WTC11 (cell line): ENCODE results near the gene PREB. TPM values are rescaled to one million over a fixed set of nuclear protein-coding genes. Genes with fewer than 3 reads are reported as not detected.

Experiments
- CREM ChIP-seq: sonication (generic); formaldehyde crosslinking; IDR thresholded peaks from 2 replicates; pipeline ENCODE4 v1.8.1; 2022; ENCODE audit warnings: mild to moderate bottlenecking, missing genetic modification reagents, moderate library complexity
- EMX1 ChIP-seq: fragments of 250-450 bp; sonication (Bioruptor Pico); IDR thresholded peaks from 2 replicates; pipeline ENCODE4 v1.8.0; 2021; ENCODE audit warnings: mild to moderate bottlenecking
- FOXJ3 ChIP-seq: sonication (generic); formaldehyde crosslinking; IDR thresholded peaks from 2 replicates; pipeline ENCODE4 v1.9.0; 2021; ENCODE audit warnings: missing genetic modification reagents, mild to moderate bottlenecking, borderline replicate concordance
- GABPB1 ChIP-seq: sonication (generic); formaldehyde crosslinking; IDR thresholded peaks from 2 replicates; pipeline ENCODE4 v1.8.1; 2023; ENCODE audit warnings: mild to moderate bottlenecking, missing genetic modification reagents
- HMGA2 ChIP-seq: fragments of 250-450 bp; sonication (Bioruptor Pico); IDR thresholded peaks from 2 replicates; pipeline ENCODE4 v1.4.0; 2021; ENCODE audit warnings: mild to moderate bottlenecking, moderate library complexity
- IRF2 ChIP-seq: sonication (generic); formaldehyde crosslinking; IDR thresholded peaks from 2 replicates; pipeline ENCODE4 v1.8.0; 2022; ENCODE audit warnings: low read depth, missing genetic modification reagents, borderline replicate concordance
- KAT7 ChIP-seq: sonication (generic); formaldehyde crosslinking; IDR thresholded peaks from 2 replicates; pipeline ENCODE4 v1.8.1; 2023; ENCODE audit warnings: missing genetic modification reagents, mild to moderate bottlenecking, borderline replicate concordance
- MXD4 ChIP-seq: fragments of 250-450 bp; sonication (Bioruptor Pico); IDR thresholded peaks from 2 replicates; pipeline ENCODE4 v1.8.0; 2021; ENCODE audit warnings: mild to moderate bottlenecking, moderate library complexity, borderline replicate concordance
- MYBL2 ChIP-seq: sonication (generic); formaldehyde crosslinking; IDR thresholded peaks from 2 replicates; pipeline ENCODE4 v1.8.1; 2023; ENCODE audit warnings: mild to moderate bottlenecking, moderate library complexity, missing genetic modification reagents
- NFE2L1 ChIP-seq: sonication (generic); formaldehyde crosslinking; IDR thresholded peaks from 2 replicates; pipeline ENCODE4 v1.8.1; 2023; ENCODE audit warnings: missing genetic modification reagents
- NR3C1 ChIP-seq: sonication (generic); formaldehyde crosslinking; conservative IDR thresholded peaks from 2 replicates; pipeline ENCODE4 v1.8.1; 2023; ENCODE audit warnings: low read depth, mild to moderate bottlenecking, missing genetic modification reagents
- PRRX2 ChIP-seq: fragments of 250-450 bp; sonication (Bioruptor Pico); IDR thresholded peaks from 2 replicates; pipeline ENCODE4 v1.8.0; 2021; ENCODE audit warnings: mild to moderate bottlenecking
- RORB ChIP-seq: fragments of 250-450 bp; sonication (Bioruptor Pico); IDR thresholded peaks from 2 replicates; pipeline ENCODE4 v1.9.0; 2021; ENCODE audit warnings: mild to moderate bottlenecking
- SOX15 ChIP-seq: fragments of 250-450 bp; sonication (Bioruptor Pico); IDR thresholded peaks from 2 replicates; pipeline ENCODE4 v1.9.0; 2021; ENCODE audit warnings: mild to moderate bottlenecking
- SP1 ChIP-seq: sonication (generic); formaldehyde crosslinking; conservative IDR thresholded peaks from 2 replicates; pipeline ENCODE4 v1.8.1; 2022; ENCODE audit warnings: missing genetic modification reagents
- TCF7 ChIP-seq: sonication (generic); formaldehyde crosslinking; IDR thresholded peaks from 2 replicates; pipeline ENCODE4 v1.8.0; 2022; ENCODE audit warnings: mild to moderate bottlenecking, low read depth, missing genetic modification reagents, moderate library complexity
- TEAD4 ChIP-seq: sonication (generic); formaldehyde crosslinking; IDR thresholded peaks from 2 replicates; pipeline ENCODE4 v1.8.0; 2022; ENCODE audit warnings: mild to moderate bottlenecking, missing genetic modification reagents
- ZNF121 ChIP-seq: sonication (generic); formaldehyde crosslinking; IDR thresholded peaks from 2 replicates; pipeline ENCODE4 v1.8.0; 2023; ENCODE audit warnings: missing genetic modification reagents
- ZNF219 ChIP-seq: sonication (generic); formaldehyde crosslinking; IDR thresholded peaks from 2 replicates; pipeline ENCODE4 v1.8.0; 2023; ENCODE audit warnings: missing genetic modification reagents, mild to moderate bottlenecking, borderline replicate concordance
- ZNF232 ChIP-seq: sonication (generic); formaldehyde crosslinking; IDR thresholded peaks from 2 replicates; pipeline ENCODE4 v1.8.0; 2022; ENCODE audit warnings: mild to moderate bottlenecking, missing genetic modification reagents
- ZNF317 ChIP-seq: sonication (generic); formaldehyde crosslinking; IDR thresholded peaks from 2 replicates; pipeline ENCODE4 v1.8.1; 2023; ENCODE audit warnings: low read depth, mild to moderate bottlenecking, moderate library complexity, missing genetic modification reagents, borderline replicate concordance
- ZNF416 ChIP-seq: fragments of 250-450 bp; sonication (Bioruptor Pico); IDR thresholded peaks from 2 replicates; pipeline ENCODE4 v1.9.0; 2021; ENCODE audit warnings: mild to moderate bottlenecking, inconsistent platforms
- ZNF423 ChIP-seq: fragments of 250-450 bp; sonication (Bioruptor Pico); IDR thresholded peaks from 2 replicates; pipeline ENCODE4 v2.1.2; 2022; ENCODE audit warnings: mild to moderate bottlenecking, moderate library complexity
- ZNF671 ChIP-seq: fragments of 250-450 bp; sonication (Bioruptor Pico); IDR thresholded peaks from 2 replicates; pipeline ENCODE4 v1.8.0; 2021; ENCODE audit warnings: mild to moderate bottlenecking
- total RNA-seq: library from RNA; stranded (reverse); gene quantifications from 3 replicates; pipeline ENCODE4 v1.2.3, GENCODE V29; 2021
- TF ChIP-seq, protein P1 (sequence below): fragments of 250-450 bp; sonication (Bioruptor Pico); IDR thresholded peaks from 2 replicates; pipeline ENCODE4 v1.9.0; 2021; ENCODE audit warnings: mild to moderate bottlenecking
- TF ChIP-seq, protein P2 (sequence below): sonication (generic); formaldehyde crosslinking; conservative IDR thresholded peaks from 2 replicates; pipeline ENCODE4 v1.8.1; 2023; ENCODE audit warnings: mild to moderate bottlenecking, low read depth, missing genetic modification reagents, moderate library complexity
- TF ChIP-seq, protein P3 (sequence below): sonication (generic); formaldehyde crosslinking; IDR thresholded peaks from 2 replicates; pipeline ENCODE4 v1.8.0; 2022; ENCODE audit warnings: mild to moderate bottlenecking, missing genetic modification reagents
- TF ChIP-seq, protein P4 (sequence below): sonication (generic); formaldehyde crosslinking; IDR thresholded peaks from 2 replicates; pipeline ENCODE4 v1.8.0; 2022; ENCODE audit warnings: mild to moderate bottlenecking, missing genetic modification reagents
- TF ChIP-seq, protein P5 (sequence below): fragments of 250-450 bp; sonication (Bioruptor Pico); conservative IDR thresholded peaks from 2 replicates; pipeline ENCODE4 v1.9.0; 2021; ENCODE audit warnings: mild to moderate bottlenecking
- TF ChIP-seq, protein P6 (sequence below): fragments of 250-450 bp; sonication (Bioruptor Pico); IDR thresholded peaks from 2 replicates; pipeline ENCODE4 v1.8.0; 2021; ENCODE audit warnings: mild to moderate bottlenecking

PREB gene
- total RNA-seq, 1 experiment from 2014 or later: 69.2 TPM

DNA sequence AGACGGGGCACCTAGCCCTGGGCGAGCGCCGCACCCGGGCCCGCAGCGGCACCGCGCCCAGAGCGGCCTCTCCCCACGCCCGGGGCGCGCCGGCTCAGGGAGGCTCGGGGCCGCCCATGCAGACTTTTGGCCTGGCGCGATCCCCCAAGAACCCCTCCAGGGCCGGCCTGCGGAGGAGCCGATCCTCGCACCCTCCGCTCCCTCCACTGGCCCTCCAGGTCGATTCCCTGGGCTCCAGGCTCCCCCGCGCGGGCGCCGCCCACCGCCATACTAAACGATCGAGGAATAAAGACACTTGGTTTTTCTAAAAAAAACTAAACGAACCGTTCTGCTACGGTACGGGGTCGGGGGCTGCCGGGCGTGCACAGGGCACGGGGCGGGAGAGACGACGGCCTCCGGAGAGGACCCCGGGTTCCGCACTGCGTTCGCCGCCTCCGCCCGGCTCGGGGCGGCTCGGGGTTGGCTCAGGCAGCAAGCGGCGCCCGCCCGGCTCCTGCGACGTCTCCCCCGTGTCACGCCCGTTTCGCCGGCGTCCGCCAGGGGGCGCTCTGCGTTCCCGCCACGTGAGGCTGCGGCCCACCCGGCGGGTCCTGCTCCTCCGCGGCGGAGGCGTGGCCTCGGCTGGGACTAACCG, 48.2 kb downstream of the PREB start (continued):
- TF ChIP-seq, protein P1, sequence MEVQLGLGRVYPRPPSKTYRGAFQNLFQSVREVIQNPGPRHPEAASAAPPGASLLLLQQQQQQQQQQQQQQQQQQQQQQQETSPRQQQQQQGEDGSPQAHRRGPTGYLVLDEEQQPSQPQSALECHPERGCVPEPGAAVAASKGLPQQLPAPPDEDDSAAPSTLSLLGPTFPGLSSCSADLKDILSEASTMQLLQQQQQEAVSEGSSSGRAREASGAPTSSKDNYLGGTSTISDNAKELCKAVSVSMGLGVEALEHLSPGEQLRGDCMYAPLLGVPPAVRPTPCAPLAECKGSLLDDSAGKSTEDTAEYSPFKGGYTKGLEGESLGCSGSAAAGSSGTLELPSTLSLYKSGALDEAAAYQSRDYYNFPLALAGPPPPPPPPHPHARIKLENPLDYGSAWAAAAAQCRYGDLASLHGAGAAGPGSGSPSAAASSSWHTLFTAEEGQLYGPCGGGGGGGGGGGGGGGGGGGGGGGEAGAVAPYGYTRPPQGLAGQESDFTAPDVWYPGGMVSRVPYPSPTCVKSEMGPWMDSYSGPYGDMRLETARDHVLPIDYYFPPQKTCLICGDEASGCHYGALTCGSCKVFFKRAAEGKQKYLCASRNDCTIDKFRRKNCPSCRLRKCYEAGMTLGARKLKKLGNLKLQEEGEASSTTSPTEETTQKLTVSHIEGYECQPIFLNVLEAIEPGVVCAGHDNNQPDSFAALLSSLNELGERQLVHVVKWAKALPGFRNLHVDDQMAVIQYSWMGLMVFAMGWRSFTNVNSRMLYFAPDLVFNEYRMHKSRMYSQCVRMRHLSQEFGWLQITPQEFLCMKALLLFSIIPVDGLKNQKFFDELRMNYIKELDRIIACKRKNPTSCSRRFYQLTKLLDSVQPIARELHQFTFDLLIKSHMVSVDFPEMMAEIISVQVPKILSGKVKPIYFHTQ (CRISPR knock-in tag): no peak
- TF ChIP-seq MXD4 (CRISPR knock-in tag) (no peak), GABPB1 (CRISPR knock-in tag) (peak; percentile 85), ZNF219 (CRISPR knock-in tag) (no peak), ZNF121 (CRISPR knock-in tag) (no peak), SOX15 (CRISPR knock-in tag) (no peak), ZNF232 (no peak; the same call in 1 of the 2 replicates), ZNF416 (CRISPR knock-in tag) (no peak), MYBL2 (CRISPR knock-in tag) (no peak), ZNF671 (no peak), SP1 (CRISPR knock-in tag) (peak; percentile 87), EMX1 (CRISPR knock-in tag) (0 out of 2 replicates have a peak, but pooled peaks have one; percentile 23), TCF7 (CRISPR knock-in tag) (no peak), ZNF423 (CRISPR knock-in tag) (no peak), KAT7 (CRISPR knock-in tag) (no peak), NR3C1 (no peak), CREM (CRISPR knock-in tag) (no peak), NFE2L1 (CRISPR knock-in tag) (no peak; the same call in 1 of the 2 replicates), HMGA2 (CRISPR knock-in tag) (no peak), TEAD4 (no peak), RORB (CRISPR knock-in tag) (no peak), ZNF317 (CRISPR knock-in tag) (no peak), IRF2 (CRISPR knock-in tag) (no peak), PRRX2 (CRISPR knock-in tag) (no peak), FOXJ3 (no peak)
- TF ChIP-seq, protein P2, sequence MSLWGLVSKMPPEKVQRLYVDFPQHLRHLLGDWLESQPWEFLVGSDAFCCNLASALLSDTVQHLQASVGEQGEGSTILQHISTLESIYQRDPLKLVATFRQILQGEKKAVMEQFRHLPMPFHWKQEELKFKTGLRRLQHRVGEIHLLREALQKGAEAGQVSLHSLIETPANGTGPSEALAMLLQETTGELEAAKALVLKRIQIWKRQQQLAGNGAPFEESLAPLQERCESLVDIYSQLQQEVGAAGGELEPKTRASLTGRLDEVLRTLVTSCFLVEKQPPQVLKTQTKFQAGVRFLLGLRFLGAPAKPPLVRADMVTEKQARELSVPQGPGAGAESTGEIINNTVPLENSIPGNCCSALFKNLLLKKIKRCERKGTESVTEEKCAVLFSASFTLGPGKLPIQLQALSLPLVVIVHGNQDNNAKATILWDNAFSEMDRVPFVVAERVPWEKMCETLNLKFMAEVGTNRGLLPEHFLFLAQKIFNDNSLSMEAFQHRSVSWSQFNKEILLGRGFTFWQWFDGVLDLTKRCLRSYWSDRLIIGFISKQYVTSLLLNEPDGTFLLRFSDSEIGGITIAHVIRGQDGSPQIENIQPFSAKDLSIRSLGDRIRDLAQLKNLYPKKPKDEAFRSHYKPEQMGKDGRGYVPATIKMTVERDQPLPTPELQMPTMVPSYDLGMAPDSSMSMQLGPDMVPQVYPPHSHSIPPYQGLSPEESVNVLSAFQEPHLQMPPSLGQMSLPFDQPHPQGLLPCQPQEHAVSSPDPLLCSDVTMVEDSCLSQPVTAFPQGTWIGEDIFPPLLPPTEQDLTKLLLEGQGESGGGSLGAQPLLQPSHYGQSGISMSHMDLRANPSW (CRISPR knock-in tag): no peak
- TF ChIP-seq, protein P3, sequence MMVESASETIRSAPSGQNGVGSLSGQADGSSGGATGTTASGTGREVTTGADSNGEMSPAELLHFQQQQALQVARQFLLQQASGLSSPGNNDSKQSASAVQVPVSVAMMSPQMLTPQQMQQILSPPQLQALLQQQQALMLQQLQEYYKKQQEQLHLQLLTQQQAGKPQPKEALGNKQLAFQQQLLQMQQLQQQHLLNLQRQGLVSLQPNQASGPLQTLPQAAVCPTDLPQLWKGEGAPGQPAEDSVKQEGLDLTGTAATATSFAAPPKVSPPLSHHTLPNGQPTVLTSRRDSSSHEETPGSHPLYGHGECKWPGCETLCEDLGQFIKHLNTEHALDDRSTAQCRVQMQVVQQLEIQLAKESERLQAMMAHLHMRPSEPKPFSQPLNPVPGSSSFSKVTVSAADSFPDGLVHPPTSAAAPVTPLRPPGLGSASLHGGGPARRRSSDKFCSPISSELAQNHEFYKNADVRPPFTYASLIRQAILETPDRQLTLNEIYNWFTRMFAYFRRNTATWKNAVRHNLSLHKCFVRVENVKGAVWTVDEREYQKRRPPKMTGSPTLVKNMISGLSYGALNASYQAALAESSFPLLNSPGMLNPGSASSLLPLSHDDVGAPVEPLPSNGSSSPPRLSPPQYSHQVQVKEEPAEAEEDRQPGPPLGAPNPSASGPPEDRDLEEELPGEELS (CRISPR knock-in tag): peak; percentile 93
- TF ChIP-seq, protein P4, sequence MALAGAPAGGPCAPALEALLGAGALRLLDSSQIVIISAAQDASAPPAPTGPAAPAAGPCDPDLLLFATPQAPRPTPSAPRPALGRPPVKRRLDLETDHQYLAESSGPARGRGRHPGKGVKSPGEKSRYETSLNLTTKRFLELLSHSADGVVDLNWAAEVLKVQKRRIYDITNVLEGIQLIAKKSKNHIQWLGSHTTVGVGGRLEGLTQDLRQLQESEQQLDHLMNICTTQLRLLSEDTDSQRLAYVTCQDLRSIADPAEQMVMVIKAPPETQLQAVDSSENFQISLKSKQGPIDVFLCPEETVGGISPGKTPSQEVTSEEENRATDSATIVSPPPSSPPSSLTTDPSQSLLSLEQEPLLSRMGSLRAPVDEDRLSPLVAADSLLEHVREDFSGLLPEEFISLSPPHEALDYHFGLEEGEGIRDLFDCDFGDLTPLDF: no peak
- TF ChIP-seq, protein P5, sequence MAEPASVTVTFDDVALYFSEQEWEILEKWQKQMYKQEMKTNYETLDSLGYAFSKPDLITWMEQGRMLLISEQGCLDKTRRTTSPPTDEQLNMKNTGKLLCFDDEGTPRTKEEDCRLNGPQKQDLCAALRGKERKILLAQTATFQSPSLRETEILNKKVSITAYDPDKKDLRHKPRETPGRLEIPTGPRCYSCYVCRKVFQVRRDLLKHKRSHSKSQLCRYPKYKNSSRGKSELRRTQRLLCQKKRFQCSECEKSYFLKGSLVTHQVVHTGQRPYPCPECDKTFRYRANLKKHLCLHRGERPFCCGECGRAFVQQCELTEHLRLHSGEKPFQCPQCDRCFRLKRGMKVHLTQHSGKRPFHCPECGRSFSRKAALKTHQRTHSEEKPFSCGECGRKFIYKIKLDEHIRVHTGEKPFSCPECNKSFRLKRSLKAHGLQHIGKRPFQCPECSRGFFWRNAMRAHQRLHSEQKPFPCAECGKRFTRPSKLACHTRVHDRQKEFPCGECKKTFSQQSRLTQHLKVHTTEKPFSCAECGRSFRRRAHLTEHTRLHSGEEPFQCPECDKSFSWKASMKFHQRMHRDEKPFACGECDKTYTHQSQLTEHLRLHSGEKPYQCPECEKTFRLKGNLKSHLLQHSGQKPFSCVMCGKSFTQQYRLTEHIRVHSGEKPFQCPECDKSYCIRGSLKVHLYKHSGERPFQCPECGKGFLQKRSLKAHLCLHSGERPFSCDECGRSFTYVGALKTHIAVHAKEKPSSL (CRISPR knock-in tag): no peak
- TF ChIP-seq, protein P6, sequence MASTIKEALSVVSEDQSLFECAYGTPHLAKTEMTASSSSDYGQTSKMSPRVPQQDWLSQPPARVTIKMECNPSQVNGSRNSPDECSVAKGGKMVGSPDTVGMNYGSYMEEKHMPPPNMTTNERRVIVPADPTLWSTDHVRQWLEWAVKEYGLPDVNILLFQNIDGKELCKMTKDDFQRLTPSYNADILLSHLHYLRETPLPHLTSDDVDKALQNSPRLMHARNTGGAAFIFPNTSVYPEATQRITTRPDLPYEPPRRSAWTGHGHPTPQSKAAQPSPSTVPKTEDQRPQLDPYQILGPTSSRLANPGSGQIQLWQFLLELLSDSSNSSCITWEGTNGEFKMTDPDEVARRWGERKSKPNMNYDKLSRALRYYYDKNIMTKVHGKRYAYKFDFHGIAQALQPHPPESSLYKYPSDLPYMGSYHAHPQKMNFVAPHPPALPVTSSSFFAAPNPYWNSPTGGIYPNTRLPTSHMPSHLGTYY (CRISPR knock-in tag): no peak
